ENCODE measurements around the gene FBXW10.
A peak's percentile ranks its signal among the peaks of the same experiment; 100 is the strongest.
"Not testable (repeated sequence)": the region's sequence is repeated elsewhere in the genome, so short reads cannot be mapped to it uniquely, and the experiment has no call there.

The FBXW10 gene

DNA sequence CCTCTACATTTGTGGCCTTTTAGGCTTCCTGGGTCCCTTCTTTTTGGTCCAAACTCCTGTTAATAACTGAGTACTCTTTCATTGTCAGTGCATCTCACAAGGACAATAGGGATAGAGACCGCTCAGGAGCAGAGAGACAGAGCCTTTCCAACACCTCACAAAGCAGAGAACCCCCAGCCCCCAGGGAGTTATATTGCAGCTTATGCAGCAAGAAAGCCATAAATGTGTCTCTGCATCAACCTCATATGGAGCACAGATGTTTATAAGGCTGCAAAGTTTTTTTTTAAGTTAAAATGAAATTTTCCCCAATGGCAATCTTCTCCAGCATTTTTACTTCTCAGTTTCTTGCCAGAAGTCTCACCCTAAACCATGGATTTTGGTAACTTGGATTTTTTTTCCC is 6.4 kb downstream of the FBXW10 start:
- not testable (repeated sequence) for DNase-seq (ENCODE audit: low spot score)

DNA sequence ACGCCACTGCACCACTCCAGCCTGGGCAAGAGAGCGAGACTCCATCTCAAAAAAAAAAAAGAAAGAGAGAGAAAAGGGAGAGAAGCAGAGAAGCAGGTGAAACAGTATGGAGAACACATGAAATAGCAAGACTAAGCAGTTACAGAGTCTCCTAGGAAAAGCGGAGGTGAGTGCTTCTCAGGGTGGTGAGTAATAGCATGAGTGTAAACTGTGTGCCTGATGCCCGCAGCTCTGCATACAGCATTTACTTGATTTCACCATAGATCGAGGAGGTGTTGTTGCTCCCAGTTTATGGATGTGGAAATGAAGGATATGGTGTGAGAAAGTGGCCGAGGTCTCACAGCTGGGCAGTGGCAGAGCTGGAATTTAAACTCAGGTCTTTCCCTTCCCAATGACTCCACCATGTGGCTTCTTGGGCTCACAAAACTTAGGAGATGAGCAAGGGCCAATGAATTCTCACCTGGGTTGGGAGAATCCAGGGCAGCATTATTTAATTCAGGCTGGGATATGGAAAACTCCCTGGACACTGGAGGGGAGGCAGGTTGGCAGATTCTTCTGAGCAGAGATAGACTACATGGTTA is 10.1 kb downstream of the FBXW10 start:
- DNase-seq (ENCODE audit: low spot score) = not testable (repeated sequence)

DNA sequence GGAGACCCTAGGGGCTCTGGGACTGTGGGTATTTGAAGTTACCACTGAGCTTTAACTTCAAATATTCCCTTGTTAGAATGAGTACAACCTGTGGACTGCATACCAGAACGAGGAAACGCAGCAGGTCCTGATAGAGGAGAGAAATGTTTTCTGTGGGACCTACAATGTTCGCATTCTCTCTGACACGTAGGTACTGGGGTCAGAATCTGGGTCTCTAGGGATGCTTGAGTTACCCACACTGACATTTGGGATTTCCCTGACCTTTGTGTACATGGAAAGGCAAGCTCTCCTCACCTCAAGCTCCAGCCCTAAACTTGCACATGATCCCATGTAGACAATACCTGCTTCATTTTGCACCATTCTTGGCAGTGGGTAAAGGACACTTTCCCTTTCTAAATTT is 12.1 kb downstream of the FBXW10 start:
- DNase-seq (ENCODE audit: low spot score) = not testable (repeated sequence)

DNA sequence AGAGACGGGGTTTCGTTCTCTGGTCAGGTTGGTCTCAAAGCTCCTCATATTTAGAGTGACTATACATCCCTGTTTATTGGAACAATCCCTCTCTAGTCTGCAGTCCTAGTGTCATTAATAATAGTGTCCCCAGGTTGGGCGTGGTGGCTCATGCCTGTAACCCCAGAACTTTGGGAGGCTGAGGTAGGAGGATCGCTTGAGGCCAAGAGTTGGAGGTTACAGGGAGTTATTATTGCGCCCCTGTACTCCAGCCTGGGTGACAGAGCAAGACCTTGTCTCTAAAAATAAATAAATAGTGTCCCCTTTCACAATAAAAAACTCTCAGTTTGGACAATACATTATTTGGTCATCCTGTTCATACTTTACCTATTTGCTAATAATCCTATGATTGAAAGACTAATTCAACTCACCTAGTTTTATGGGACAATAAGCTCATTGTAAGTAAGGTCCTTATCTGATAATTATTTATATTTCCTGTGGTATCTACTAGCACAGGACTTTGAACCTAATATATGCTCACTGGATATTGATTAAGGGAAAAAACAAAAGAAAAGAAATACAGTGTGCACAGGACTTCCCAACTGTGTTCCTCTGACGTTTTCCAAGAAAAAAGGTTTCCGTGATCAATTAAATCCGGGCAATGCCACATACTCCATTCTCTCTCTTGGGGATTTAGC is 13.7 kb downstream of the FBXW10 start:
- DNase-seq (ENCODE audit: low spot score) = not testable (repeated sequence)

DNA sequence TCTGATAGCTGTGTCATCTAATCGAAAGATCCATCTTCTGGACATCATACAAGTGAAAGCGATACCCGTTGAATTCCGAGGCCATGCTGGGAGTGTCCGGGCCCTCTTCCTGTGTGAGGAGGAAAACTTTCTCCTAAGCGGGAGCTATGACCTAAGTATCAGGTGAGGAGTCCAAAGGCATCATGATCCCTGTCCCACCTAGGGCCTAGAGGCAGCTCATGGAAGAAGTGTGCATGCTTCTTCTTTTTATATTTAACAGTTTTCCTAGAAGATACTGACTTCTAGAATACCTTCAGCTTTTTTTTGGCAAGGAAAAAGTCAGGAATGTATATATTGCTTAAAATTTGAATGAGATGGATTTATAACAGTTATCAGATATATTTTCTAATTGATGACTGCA is 14.5 kb downstream of the FBXW10 start:
- DNase-seq (ENCODE audit: low spot score) = not testable (repeated sequence)

DNA sequence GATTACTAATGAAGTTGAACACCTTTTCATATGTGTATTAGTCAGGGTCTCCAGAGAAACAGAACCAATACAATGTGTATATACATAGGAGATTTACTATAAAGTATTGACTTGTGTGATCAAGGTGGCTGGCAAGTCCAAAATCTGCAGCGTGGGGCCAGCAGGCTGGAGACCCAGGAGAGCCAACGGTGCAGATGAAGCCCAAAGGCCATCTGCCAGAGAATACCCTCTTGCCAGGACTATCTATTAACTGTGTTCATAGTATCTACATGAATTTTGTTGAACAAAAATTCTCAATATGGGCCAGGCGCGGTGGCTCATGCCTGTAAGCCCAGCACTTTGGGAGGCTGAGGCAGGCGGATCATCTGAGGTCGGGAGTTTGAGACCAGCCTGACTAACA is 16.4 kb downstream of the FBXW10 start:
- peak; percentile 55 for DNase-seq (ENCODE audit: low spot score)

DNA sequence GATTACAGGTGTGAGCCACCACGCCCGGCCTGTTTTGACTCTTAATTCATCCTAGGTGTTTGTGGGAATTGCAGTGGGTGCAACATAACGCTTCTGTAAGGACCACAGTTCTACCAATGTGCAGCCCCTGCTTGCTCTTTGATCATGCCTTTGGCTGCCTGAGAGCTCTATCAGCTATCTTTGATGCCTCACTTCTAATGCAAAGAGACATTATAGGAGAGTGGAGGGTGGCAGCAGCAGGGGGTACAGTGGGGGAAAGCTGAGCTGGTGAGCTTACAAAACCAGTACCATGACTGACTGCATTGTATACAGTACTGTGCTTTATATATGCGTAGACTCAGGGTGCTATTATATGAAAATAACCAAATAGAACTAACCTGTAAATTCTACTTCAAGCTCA is 26.7 kb downstream of the FBXW10 start:
- not testable (repeated sequence) for DNase-seq (ENCODE audit: low spot score)

DNA sequence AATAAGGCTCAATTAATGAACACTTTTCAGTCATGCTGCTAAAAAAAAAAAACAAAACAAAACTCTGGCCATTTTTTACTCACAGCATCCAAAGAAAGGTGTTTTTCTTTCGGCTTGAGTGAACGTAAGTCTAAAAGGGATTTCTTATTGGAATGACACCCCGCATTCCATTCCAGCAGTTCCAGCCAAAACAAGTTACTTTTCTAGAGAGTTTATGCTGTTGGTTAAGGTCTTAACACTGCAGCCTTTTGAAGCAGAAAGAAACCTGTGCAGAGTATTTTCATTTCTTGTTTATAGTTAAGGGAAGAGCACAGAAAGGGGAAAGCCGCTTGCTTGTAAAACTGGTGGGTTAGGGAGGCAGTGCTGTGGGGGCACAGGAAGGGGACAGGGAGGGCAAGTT is 27.2 kb downstream of the FBXW10 start:
- not testable (repeated sequence) for DNase-seq (ENCODE audit: low spot score)

DNA sequence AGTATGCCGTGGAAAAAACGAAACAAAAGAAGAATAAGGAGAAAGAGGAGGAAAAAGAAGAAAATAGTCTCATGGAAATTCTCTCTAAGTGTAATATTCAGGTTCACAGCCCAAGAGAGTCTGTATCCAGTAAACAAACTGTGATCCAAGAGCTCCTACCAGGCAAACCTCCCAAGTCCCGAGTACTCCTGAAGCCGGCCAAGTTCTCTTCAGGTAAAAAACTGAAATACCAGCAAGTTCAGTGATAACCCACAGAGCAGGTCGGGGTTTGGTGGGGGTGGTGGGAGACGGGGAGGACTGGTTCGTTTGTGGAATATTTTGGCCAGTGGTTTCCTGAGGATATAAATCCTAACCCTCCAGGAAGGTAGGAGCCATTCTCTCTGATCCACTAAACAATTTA is 28.6 kb downstream of the FBXW10 start:
- DNase-seq (ENCODE audit: low spot score) = no peak

DNA sequence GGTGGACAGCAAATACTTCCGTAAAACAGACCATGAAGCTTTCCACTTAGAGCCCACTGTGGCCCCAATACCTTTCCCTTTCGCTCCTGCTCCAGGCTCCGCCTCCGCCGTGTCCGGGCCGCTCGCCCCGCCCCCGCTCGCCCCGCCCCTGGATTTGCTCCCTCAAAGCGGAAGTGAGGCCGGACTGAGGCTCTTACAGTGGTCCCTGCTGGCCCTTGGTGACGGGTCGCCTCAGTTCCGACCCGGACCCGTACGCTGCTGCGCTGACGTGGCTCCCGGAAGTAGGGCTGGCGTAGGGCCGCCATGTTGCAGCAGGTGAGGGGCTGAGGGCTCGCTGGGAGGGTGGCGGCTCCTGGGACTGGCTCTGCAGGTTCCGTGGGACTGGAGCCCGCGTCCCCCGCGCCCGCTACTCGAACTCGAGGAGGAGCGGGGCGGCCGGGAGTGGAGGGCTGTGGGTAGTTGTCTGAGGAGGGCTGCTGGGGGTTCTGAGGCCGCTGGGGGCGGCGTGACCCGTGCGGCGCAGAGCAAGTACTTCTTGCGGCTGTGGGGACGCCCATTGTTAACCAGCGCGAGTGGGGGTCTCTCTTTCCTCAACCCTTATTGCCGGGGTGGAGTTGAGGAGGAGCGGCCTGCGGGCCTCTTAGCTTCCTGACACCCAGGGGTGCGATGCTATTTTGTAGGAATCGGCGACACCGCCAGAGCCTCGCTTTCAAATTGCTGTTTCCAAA is 37.3 kb downstream of the FBXW10 start, which contains the start of gene TVP23B:
Gene TVP23B (plus strand): TSS at position 193 of the 728 bp plus-strand sequence. CDS start 111 bp downstream, at position 304.
- peak; percentile 96 for DNase-seq (ENCODE audit: low spot score)

DNA sequence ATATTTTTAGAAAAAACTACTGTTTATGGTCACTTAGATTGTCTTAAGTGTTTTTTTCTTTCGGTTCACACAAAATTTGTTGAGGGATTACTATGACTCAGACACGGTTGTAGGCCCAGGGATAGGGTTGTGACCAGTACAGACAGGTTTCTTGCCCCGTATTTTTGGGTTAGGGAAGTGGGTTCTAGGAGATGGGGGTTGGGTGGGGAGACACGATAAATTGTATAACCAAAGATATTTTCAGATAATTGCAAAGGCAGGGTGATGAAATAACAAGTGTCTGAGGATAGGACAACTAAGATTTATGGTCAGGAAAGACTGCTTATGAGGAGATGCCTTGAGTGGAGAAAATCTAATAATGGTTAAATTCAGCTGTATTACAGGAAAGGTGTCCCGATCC is 38.0 kb downstream of the FBXW10 start:
- not testable (repeated sequence) for DNase-seq (ENCODE audit: low spot score)

DNA sequence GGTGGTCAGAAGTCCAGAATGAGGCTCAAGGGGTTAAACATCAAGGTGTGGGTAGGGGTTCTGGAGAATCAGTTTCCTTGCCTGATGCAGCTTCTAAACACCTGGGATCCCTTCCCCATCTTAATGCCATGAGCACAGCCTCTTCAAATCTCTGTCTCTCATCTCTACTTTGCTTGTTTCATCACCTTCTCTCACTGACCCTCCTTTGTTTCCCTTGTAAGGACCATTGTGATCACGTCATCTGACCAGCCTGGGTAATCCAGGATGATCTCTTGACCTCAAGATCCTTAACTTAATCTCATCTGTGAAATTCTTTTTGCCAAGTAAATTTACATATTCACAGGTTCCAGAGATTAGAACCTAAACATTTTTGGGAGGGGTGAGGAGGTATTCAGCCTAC is 42.1 kb downstream of the FBXW10 start:
- not testable (repeated sequence) for DNase-seq (ENCODE audit: low spot score)

DNA sequence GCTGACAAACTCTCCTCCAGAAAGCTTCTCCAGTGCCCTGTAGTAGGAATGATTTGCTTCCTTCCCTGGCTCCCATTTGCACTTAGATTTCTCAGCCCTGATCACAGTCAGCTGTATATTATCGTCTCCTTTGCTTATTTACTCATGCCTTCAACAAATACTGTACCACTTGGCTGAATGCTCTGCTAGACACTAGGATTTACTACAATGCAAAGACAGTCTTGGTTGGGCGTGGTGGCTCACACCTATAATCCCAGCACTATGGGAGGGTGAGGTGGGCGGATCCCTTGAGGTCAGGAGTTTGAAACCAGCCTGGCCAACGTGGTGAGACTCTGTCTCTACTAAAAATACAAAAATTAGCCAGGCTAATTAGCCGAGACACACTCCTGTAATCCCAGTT is 43.0 kb downstream of the FBXW10 start:
- DNase-seq (ENCODE audit: low spot score) = not testable (repeated sequence)

DNA sequence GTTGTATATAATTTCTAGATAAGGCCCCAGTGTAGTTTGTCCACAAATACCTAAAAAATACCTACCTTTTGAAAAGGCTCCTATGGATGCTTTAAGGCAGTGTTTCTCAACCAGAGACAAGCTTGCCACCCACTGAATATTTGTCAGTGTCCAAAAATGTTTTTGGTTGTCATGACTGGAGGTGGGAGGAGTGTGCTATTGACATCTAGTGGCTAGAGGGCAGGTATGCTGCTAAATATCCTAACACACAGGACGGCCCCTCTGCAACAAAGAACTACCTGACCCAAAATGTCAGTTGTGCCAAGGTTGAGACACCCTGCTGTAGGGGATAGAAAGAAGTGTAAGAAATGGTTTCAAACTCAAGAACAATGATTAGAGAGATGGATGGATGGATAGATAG is 47.5 kb downstream of the FBXW10 start:
- not testable (repeated sequence) for DNase-seq (ENCODE audit: low spot score)

DNA sequence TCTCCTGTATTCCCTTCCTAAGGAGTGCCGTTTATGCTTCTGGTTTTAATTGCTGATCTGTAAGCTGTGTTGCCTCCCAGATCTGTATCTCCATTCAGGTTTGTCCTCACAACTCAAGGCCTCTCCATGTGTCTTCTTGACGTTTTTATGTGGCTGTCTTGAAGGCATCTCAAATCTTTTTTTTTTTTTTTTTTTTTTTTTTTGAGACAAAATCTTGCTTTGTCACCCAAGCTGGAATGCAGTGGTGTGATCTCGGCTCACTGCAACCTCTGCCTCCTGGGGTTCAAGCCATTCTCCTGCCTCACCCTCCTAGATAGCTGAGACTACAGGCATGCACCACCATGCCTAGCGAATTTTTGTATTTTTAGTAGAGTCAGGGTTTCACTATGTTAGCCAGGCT is 51.0 kb downstream of the FBXW10 start:
- not testable (repeated sequence) for DNase-seq (ENCODE audit: low spot score)

DNA sequence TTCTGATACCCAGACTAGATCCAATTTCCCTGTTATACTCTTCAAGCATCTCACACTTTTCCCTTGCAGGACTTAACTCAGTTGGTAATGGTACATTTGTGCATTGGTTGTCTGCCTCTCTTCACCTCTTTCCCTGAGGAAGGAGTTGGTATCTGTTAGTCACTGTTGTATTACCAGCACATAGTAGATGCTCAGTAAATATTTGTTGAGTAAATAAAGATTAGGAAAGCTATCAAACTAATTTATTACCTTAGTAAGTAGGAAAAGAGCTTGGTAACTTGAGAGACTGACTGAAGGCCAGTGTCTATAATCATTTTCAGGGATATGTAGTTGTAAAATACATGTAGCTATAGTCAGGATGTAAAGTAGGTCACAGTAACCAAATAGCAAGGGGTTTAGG is 53.0 kb downstream of the FBXW10 start:
- not testable (repeated sequence) for DNase-seq (ENCODE audit: low spot score)

DNA sequence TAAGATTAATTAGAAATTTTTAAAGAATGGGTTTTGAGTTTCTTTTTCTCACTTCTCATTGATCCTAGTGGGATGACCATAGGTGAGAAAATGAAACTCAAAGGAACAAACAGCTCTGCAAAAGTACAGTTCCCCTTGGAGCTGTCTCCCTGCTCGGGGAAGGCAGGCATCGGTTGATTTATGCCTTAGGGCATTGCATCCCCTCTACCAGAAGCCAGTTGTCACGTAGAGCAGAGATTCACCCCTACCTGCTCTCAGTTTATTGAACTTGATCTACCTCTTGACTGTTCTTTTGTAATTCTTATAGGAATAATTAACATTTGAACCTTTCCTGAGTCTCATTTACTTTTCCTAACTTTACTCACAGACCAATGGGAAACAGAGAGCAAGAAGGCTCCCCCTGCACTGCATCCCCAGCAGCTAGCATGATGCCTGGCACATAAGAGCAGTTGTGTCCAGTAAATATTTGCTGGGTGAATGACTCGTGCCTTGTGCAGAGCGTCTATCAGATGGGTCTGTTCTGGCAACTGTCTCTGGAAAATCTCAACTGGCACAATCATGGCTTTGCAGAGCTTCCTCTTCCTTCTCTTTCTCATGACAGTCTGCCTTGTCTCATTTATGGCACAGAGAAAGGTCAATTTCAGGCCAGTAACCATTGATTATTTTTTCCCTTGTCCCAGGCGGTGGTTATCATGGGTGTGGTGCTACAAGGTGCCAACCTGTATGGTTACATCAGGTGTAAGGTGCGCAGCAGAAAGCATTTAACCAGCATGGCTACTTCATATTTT is 59.8 kb downstream of the FBXW10 start:
- DNase-seq (ENCODE audit: low spot score) = not testable (repeated sequence)

DNA sequence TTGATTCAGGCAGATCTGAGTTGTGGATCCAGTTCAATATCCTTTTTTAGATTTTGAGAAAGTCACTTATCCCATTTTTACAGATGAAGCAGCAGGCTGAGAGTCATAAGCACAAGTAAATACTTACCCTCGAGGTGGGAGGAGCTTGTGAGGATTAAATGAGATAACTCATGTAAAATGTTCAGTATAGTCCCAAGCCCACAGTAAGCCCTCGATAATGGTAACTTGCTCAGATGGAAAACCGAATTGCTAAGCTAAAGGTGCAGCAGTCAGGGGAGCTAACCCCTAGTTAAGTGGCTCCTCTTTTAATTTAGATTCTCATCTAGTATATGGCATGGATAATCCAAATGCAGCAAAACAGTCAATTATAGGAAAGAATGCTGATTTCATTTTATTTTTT is 72.1 kb downstream of the FBXW10 start:
- DNase-seq (ENCODE audit: low spot score) = not testable (repeated sequence)

DNA sequence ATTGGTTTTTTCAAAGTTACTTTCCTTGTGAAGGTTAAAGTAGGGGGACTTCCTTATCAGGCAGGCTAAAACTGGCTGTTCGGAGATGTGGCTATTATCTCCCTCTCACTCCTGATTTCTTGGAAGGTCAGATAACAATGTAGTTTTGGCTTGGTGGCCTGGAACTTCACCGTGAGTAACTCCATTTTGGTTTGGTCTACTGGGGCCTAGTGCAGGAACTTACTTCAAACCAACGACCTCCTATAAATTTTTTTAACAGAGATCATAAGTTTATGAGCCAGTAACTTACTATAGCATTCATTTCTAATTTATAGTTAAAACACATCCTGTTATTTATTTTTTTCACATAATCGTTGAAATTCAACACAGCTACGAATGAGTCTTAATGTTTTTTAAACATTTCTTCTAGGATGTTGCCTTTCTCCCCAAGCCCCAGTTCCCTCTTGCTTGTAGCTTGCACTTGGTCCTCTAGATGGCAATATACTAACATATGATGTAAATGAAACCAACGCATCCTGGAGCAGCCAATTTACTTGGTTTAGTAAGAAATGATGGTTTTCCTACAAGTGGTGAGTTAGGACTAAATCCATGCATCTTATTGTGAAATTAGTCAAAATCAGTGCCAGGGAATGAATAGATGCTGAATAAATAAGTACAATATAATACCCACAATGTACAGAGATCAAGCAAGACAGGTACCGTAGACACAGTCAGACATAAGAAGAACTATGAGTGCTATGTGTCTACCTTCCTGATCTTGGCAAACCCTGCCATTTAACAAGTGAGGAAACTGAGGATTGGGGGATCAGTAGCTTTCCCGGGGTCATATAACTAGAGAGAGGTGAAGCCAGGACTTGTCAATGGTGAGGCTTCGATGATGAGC is 72.9 kb downstream of the FBXW10 start:
- peak; percentile 88 for DNase-seq (ENCODE audit: low spot score)

DNA sequence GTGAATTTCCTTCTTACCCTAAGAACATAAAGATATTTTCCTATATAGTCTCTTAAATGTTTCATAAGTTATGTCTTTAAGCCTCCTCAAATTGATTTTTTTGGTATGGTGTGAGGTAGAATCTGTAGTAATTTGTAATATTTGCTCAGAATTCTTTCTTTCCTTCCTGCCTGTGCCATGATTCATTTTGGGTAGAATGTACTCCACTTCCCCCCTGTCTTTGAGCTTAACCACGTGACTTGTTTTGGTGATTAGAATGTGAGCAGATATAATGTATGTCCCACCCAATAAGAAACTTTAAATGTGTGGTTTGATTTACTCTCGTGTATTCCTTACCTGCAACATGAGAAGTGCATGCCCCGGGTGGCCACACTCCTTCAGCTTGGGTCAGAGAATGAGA is 77.6 kb downstream of the FBXW10 start:
- not testable (repeated sequence) for DNase-seq (ENCODE audit: low spot score)

DNA sequence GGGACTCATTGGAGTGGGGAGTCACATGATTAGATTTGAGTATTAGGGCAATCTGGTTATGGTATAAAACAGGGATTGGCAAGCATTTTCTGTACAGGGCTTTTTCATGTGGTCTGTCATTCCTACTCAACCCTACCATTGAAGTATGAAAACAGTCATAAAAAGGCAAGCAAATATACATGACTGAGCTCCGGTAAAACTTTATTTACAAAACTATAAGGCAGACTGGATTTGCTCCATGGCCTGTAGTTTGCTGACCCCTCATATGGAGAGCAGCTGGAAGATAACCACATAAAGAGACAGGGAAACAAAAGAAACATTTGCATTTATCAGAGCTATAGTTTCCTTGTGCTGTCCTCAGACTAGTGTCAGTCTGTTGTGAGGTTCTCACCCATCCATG is 83.8 kb downstream of the FBXW10 start:
- not testable (repeated sequence) for DNase-seq (ENCODE audit: low spot score)
